Measurements from ENCODE around the gene RER1. TPM values are rescaled to one million over a fixed set of nuclear protein-coding genes. Genes with fewer than 3 reads are reported as not detected.

The RER1 gene
- total RNA-seq, 1 donor from 2014 or later = 105 TPM

DNA sequence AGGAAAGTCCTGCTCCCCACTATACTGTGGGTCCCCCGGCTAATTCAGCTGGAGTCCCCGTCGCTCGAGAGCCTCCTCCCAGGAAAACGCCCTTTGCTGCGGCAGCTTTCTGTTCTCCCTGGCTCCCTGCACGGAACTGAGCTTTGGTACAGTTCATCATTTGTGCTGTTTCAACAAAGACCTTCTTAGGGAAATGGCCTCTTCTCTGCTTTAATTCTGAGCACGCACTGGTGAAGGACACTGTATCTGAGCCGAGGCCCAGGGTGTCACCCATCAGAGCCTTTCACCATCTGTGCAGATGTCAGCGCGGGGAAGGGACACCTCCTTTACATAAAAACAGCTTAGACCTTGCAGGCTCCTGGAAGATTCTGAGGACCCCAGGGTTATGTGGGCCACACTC is 34.3 kb downstream of the RER1 start:
- ChIA-PET CTCF (no interaction called here), POLR2A (no interaction called here)
- H3K9me3 Mint-ChIP-seq = peaks cover 3% of the 10 kb centered on the region
- no peak for DNase-seq
- TF ChIP-seq CTCF (IDR thresholded peaks at IDR 0.05) = no peak
- H3K36me3 Mint-ChIP-seq (ENCODE audit: low read depth) = no peaks in the 10 kb centered on the region
- intact Hi-C loops (cut with micrococcal nuclease) = no loop called here
- peaks cover 3% of the 10 kb centered on the region for H3K27me3 Mint-ChIP-seq
- H3K4me1 Mint-ChIP-seq = no peaks in the 10 kb centered on the region
- ATAC-seq (ENCODE audit: low read depth) = no peak
- no peak overlapping the region for H3K27ac Mint-ChIP-seq
- H3K4me3 Mint-ChIP-seq = no peak overlapping the region

DNA sequence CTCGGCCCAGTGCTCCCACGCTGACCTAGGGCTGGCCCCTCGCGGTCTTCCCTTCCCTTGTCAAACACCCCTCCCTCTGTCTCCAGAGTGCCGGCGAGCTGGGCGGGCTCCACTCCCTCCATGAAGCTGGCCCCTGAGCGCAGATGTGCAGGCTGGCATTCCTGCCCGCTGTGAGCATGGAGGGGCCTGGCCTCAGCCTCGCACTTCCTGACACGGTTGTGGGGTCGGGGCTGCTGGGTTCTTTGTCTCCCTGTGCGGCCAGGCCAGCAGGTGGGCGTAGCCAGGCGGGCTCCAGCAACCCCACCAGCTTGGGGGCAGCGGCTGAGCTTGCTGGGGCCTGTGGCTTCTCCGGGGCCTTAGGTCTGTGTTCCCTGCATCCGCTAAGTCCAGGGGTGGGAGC is 34.9 kb downstream of the RER1 start:
- Mint-ChIP-seq H3K4me1 (no peaks in the 10 kb centered on the region), H3K27ac (no peak overlapping the region), H3K9me3 (peaks cover 3% of the 10 kb centered on the region), H3K36me3 (ENCODE audit: low read depth) (no peaks in the 10 kb centered on the region), H3K4me3 (no peak overlapping the region), H3K27me3 (peaks cover 3% of the 10 kb centered on the region)
- CTCF ChIA-PET = no interaction called here
- intact Hi-C loops (cut with micrococcal nuclease) = no loop called here
- no peak for ATAC-seq (ENCODE audit: low read depth)
- DNase-seq = no peak
- TF ChIP-seq CTCF (IDR thresholded peaks at IDR 0.05) = no peak
- POLR2A ChIA-PET = no interaction called here

DNA sequence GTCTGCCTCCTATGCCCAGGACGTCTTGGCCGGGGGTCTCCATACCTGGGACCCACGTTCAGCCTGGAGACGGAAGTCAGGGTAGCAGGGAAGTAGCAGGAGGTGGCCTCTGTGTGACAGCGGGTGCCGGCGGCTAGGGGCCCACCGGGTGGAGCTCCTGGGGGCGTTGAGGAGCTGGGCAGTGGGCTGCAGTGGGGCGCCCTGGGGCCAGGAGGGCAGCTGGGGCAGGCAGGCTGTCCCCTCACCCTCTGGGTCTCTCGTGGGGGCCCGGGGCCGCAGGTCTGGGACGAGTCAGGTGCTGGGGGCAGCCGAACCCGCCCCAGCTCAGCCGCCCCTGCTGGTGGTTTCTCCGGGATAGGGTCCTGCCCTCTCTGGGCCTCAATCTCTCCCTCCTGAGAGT is 35.4 kb downstream of the RER1 start:
- ChIA-PET CTCF (no interaction called here), POLR2A (no interaction called here)
- peaks cover 3% of the 10 kb centered on the region for H3K27me3 Mint-ChIP-seq

DNA sequence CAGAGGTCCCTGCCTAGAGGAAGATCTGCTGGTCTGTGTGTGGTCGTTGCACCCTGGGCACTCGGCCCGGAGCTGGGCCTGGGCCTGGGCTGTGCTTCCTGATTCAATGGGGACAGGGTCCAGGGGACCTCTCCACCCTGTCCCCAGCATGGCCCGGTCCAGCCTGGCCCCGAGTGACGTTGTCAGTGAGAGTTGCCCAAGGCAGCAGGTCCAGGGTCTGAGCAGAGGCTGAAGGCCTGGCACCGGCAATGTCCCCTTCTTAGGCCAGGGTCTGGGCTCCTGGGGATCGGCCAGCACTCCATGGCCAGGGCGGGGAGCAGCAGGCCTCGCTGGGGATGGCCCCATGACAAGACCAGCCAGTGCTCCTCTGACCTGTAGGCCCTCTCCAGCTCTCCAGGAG is 36.3 kb downstream of the RER1 start:
- Mint-ChIP-seq H3K27me3 (peaks cover 3% of the 10 kb centered on the region), H3K36me3 (ENCODE audit: low read depth) (no peaks in the 10 kb centered on the region), H3K27ac (no peak overlapping the region), H3K4me3 (no peak overlapping the region), H3K9me3 (peaks cover under 1% of the 10 kb centered on the region), H3K4me1 (no peaks in the 10 kb centered on the region)
- no peak for DNase-seq
- intact Hi-C loops (cut with micrococcal nuclease) = no loop called here
- no peak for TF ChIP-seq CTCF (IDR thresholded peaks at IDR 0.05)
- ATAC-seq (ENCODE audit: low read depth) = no peak
- POLR2A ChIA-PET = no interaction called here
- CTCF ChIA-PET = no interaction called here

More for the DNA sequence above, 35.4 kb downstream of the RER1 start:
- ATAC-seq (ENCODE audit: low read depth) = no peak
- no peaks in the 10 kb centered on the region for H3K36me3 Mint-ChIP-seq (ENCODE audit: low read depth)
- H3K27ac Mint-ChIP-seq = no peak overlapping the region
- TF ChIP-seq CTCF (IDR thresholded peaks at IDR 0.05) = no peak
- no peak overlapping the region for H3K4me3 Mint-ChIP-seq
- no peak for DNase-seq
- intact Hi-C loops (cut with micrococcal nuclease) = no loop called here
- no peaks in the 10 kb centered on the region for H3K4me1 Mint-ChIP-seq
- peaks cover 3% of the 10 kb centered on the region for H3K9me3 Mint-ChIP-seq

DNA sequence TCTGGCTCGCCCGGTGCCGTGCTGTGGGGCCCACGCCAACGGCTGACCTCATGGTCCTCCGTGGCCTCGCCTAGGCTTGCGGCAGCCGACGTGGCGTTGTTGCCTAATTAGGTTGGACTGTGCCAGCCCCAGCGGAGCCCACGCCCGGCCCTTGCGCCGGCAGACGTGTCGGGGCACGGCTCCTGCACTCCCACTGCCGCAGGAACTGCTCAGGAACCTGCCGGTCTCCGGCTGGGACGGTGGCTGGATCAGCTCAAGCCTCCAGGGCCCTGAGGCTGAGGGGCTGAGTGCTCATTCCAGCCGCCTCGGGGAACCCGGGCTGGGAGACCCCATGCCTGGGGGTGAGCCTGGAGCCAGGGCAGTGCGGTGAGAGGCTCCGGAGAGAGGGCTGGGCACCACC is 36.8 kb downstream of the RER1 start:
- Mint-ChIP-seq H3K27me3 (peaks cover 3% of the 10 kb centered on the region), H3K36me3 (ENCODE audit: low read depth) (no peaks in the 10 kb centered on the region), H3K4me3 (no peak overlapping the region), H3K9me3 (no peaks in the 10 kb centered on the region), H3K4me1 (no peaks in the 10 kb centered on the region), H3K27ac (no peak overlapping the region)
- ATAC-seq (ENCODE audit: low read depth) = no peak
- CTCF ChIA-PET = no interaction called here
- no peak for DNase-seq
- POLR2A ChIA-PET = no interaction called here
- TF ChIP-seq CTCF (IDR thresholded peaks at IDR 0.05) = no peak
- intact Hi-C loops (cut with micrococcal nuclease) = no loop called here
